Ovary (tissue), 3 donors: Measurements from ENCODE around the gene ANKRD2.

Experiments used
- CTCF ChIP-seq, 3 donors: fragments of 450-650 bp in 2 of 3; fragments of 200-600 bp in 1 of 3; IDR thresholded peaks; one replicate each; pipeline versions ENCODE4 v1.5.1 to v1.8.0; 2016 to 2022; ENCODE audit warnings: antibody characterized with exemption in 3 of 3, mild to moderate bottlenecking in 1 of 3
- EP300 ChIP-seq: sonication (generic); formaldehyde crosslinking; IDR thresholded peaks from one replicate; pipeline ENCODE4 v1.6.1; 2017; ENCODE audit warnings: antibody characterized with exemption
- POLR2A ChIP-seq: fragments of 450-650 bp; IDR thresholded peaks from one replicate; pipeline ENCODE4 v1.6.1; 2017; ENCODE audit warnings: antibody characterized with exemption, mild to moderate bottlenecking, moderate library complexity
- donor health status: DM: no; HTN: no; CAD: no.

GRCh38 chr10:97532935-97533671 lies 39.5 kb upstream of the ANKRD2 start:
- no peak for TF ChIP-seq CTCF (IDR thresholded peaks at IDR 0.05)
- TF ChIP-seq POLR2A: no peak
- no peak for TF ChIP-seq EP300
